ENCODE measurements around the gene SLC25A42.
"Not testable (repeated sequence)": the region's sequence is repeated elsewhere in the genome, so short reads cannot be mapped to it uniquely, and the experiment has no call there.

The SLC25A42 gene

DNA sequence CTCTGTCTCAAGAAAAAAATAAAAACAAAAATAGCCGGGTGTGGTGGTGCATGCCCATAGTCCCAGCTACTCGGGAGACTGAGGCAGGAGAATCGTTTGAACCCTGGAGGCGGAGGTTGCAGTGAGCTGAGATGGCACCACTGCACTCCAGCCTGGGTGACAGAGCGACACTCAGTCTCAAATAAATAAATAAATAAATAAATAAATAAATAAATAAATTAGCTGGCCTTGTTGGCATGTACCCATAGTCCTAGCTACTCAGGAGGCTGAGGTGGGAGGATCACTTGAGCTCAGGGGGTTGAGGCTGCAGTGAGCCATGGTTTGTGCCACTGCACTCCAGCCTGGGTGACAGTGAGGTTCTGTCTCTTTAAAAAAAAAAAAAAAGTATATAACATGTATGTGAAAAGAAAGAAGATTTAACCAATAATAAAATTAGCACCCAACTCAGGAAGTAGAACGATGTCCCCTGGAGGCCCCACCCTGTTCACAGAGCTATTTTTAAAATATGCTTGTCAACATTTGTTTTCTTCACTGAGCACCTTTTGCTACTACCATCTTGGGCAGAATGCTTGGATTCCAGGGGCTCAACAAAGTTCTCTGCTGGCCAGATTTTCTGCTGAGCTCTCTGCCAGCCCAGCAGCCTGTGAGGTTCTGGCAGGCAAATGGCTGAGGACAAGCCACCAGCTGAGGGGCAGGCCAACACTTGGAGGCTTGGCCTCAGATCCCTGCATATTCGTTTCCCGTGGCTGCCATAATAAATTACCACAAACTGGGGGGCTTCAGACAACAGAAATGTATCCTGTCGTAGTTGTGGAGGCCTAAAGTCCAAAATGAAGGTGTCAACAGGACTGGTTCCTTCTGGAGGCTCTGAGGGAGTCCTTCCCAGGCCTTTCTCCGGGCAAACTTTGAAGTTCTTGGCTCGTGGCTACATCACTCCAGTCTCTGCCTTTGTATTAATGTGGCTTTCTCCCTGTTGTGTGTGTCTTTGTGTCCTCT, 5.2 kb downstream of the SLC25A42 start:
- peak in 16 of 51 donors; percentile 3 to 52 (median 18) for DNase-seq

DNA sequence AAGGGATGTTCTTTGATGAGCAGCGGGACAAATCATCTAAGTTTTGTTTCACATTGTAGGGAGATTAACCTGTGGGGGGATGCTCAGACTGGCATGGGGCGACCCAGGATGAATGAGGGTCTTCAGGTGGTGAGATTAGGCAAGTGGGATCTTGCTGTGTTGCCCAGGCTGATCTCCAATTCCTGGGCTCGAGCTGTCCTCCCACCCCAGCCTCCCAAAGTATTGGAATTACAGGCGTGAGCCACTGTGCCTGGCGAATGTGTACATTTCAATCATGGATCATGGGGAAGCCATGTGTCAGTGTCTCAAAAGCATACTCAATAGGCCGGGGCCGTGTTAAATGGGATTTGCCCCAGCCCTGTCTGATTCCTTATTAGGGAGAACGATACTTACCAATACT, 8.1 kb downstream of the SLC25A42 start:
- DNase-seq = no peak

DNA sequence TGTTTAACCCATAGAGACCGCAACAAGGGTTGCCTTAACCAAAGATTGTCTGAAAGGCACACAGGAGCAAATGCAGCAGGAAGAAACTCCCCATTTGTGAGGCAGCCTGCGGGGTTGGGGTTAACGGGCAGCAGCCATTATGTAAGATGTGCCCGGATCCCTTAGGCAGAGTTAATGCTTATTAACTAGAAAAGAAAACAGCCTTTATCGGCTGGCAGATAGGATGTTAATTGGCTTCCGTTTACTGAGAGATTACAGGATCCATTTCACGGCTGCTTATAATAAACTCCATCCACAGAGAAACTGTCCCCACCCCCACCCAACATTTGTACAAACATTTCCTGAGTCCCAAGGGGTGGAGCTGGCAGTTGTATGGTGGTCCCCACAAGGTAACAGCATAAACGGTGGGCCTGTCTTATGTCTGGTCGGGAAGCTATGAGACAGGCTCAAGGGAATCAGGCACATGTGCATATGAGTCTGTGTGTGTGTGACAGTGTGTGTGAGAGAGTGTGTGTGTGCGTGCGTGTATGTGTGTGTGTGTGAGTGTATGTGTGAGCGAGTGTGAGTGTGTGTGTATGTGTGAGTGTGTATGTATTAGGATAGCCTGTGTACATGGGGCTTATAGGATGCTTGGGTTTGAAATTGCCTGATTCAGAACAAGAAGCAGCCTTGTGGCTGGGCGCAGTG, 10.5 kb downstream of the SLC25A42 start:
- DNase-seq = no peak

DNA sequence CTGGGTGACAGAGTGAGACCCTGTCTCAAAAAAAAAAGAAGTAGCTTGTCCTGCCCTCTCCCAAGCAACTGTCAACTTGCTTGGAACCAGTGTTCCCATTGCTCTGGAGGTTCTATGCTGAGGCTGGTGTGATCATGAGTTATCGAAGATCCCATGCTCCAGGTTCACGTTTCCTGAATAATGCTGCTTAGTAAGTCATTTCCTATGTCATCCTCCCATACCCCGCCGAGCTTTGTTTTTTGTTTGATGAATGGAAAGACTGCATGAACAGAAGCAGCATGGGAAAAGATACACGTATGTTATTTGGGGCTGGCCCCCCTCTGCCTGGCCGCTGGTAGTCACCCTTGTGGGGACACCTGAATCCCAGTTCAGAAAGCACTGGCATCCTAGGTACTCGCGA, 11.3 kb downstream of the SLC25A42 start:
- DNase-seq = no peak

DNA sequence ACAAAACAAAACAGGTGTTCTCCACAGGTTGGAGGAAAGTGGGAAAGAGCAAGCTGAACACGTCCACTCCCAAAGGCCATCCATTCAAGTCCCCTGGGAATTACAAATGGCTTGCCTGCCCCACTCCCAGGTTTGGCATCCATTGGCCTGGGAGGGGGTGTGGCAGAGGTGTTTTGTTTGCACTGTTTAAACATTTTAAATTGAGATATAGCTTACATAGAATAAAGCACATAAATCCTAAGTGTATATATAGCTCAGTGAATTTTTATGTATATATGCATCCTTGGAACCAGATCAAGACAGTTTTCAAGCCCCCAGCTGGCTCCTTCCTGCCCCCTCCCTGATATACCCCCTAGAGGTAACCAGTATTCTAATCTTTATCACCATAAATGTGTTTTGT, 12.7 kb downstream of the SLC25A42 start:
- DNase-seq = no peak

DNA sequence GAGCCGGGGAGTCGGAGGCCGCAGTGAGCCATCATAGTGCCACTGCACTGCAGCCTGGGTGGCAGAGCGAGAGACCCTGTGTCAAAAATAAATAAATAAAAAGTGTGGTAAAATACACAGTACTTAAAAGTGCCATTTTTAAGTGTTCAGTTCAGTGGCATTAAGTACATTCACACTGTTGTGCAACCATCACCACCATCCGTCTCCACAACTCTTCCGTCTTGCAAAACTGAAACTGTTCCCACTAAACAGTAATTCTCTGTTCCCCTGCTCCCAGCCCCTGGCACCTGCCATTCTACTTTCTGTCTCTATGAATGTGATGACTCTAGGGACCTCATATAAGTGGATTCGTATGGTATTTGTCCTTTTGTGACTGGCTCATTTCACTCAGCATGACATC, 13.3 kb downstream of the SLC25A42 start:
- no peak for DNase-seq

DNA sequence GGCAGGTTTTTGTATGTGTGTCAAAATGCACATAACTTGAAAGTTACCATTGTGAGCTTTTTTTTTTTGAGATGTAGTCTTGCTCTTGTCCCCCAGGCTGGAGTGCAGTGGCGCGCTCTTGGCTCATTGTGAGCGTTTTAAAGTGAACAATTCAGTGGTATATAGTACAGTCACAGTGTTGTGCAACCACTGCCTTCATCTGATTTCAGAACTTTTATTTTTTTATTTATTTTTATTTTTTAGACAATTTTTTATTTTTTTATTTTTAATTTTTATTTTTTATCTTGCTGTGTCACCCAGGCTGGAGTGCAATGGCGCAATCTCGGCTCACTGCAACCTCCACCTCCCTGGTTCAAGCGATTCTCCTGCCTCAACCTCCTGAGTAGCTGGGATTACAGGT, 15.0 kb downstream of the SLC25A42 start:
- no peak for DNase-seq

DNA sequence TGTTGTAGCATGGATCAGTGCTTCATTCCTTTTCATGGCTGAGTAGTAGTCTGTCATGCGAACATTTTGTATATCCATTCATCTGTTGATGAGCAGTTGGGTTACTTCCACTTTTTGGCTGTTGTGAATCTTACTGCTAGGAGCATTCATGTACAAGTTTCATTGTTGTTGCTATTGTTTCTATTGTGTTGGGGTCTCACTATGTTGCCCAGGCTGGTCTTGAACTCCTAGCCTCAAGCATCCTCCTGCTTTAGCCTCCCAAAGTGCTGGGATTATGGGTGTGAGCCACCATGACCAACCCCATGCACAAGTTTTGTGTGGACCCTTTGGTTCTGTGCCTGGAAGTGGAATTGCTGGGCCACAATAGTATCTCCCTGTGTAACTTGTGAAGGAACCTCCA, 15.8 kb downstream of the SLC25A42 start:
- no peak for DNase-seq

DNA sequence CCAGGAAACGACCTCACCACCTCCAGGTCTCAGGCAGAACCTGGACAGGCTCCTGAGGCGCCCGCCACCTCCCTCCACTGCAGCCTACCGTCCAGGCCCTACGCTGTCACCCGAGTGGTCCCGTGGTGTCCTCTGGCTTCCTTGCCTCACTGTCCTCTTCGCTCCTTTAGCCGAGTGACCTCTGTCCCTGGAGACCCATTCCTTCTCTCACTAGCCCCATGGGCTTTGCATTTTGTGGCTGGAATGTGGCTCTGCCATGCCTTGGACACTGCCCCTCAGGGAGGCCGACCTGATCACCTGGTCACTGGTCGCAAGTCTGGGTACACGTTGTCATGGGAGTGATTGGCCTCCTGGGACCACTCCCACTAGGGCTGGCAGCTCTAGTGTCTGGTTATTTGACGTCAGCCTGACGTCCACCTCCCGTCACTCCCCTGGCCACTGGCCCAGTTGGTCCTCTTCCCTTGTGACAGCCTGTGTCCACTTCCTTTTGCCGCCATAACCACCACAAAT, 17.9 kb downstream of the SLC25A42 start:
- no peak for DNase-seq

DNA sequence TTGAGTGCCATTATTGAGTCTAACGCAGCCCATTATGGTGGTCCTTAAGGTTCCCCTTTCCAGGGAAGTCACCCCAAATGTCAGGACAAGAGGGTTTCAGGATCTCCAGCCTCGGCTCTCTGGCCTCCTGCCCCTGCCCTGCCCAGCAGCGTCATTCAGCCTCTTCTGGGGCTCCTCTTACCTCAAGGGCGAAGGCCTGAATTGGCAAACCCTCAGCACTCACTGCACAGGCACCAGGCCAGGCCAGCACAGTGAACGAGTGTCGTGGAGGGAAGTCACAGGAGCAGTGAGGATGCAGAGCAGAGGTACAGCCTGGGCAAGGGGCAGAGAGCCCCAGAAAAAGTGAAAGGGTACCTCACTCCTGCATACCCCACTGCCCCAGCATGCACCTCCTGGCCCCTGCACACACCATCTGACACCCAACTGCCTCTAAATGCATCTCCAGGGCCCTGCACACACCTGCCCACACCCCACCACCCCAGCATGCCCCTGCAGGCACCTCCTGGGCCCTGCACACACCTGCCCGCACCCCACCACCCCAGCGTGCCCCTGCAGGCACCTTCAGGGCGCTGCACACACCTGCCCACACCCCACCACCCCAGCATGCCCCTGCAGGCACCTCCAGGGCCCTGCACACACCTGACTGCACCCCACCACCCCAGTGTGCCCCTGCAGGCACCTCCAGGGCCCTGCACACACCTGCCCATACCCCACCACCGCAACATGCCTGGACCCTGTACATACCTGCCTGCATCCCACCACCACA, 19.8 kb downstream of the SLC25A42 start:
- DNase-seq = peak in 2 of 51 donors; percentile 2 to 5

DNA sequence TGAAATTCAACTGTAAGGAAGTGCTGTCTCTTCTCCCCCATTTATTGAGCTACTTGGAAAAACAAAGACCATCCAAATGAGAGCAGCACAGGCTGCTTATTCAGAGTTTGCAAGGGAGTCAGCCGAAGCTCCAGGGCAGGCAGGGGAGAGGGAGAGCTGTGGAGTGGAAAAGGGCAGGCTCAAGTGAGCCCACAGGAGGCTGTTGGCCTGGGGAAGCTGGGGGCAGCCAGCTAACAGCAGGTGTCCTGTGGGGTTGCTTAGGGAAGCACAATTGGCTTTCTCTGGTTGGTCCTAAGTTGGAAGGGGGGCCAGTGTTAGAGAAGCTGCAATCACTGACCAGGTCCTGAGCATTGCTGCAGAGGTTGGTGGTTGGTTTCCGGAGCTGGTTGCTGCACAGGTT, 23.9 kb downstream of the SLC25A42 start:
- DNase-seq = no peak

DNA sequence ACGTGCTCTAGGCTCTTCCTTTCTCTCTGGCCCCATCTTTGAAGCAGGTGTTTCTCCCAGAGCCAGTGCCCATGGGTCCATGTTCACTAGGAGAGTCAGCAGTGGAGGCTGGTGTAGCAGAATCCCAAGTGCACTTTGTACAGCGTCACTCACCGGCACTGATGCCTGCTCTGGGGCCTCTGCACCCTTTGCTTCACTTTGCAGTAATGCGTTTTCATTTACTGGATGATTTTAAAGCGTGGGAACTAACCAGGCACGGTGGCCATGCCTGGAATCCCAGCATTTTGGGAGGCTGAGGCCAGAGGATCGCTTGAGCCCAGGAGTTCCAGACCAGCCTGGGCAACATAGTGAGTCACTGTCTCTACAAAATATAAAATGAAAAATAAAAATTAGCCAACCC, 30.7 kb downstream of the SLC25A42 start:
- DNase-seq = no peak

DNA sequence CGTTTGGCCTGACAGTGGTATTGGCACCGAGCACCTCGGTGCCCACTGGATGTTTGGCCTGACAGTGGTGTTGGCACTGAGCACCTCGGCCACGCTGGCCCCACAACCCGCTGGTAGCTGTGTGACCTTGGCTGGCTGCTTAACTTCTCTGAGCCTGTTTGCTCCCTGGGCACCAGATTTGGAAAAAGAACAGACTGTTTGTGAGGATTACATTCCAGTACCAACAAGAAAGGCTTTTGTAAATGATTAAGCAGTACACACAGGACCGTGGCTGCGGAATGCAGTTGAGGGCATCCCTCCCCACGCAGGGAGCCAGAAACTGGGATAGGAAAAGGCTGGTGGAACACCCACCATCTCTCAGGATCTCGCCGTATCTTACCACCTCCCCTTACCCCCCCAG, 31.9 kb downstream of the SLC25A42 start:
- DNase-seq = no peak

DNA sequence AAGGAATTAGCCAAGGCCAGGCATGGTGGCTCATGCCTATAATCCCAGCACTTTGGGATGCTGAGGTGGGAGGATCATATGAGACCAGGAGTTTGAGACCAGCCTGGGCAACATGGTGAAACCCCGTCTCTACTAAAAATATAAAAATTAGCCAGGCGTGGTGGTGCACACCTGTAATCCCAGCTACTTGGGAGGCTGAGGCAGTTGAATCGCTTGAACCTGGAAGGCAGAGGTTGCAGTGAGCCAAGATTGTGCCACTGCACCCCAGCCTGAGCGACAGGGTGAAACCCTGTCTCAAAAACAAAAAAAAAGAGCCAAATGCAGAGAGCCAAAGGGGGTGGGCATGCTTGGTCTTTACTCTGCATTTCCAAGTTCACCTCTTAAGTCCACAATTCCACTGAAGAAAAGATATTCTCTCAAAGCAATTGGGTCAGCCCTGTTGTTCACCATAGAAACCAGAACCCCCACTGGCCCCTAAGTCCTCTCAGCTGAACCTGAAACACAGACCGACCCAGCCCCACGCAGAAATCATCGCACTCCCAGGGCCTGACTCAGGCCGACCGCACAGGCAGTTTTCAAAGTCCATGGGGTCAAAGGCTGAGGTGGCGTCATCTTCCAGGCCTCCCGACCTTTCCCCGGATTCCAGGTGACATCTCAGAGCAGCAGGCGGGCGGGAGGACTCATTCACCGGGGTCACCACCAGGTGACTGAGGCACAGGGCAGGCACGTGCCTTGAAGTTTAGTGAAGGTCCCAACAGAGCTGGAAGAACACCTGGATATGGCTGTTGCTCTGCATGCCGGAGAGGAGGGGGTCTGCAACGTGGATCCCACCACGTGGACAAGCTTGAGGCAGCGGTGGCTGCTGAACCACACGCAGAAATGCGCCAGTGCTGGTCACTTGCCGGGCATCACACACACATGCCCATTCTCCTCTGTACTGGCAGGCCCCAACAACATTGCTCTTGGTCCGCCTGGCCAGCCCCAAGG, 33.1 kb downstream of the SLC25A42 start:
- no peak for DNase-seq

DNA sequence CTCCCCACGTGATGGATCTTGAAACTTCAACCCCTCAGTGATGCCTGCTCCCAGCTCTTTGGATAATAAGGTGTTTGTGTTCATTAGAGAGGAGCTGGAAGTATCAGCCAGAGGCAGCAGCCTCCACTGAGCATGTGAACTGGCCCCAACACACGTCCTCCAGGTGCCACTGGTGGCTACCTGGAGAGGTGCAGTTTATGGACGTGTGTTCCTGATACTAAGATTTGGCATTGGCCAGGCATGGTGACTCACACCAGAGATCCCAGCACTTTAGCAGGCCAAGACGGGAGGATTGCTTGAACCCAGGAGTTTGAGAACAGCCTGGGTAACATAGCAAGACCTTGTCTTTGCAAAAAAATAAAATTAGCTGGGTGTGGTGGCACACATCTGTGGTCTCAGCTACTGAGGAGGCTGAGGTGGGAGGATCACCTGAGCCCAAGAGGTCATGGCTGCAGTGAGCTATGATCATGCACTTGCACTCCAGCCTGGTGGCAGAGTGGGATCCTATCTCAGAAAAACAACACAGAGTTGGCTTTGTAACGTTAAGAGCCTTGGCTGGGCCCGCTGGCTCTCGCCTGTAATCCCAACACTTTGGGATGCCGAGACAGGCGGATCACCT, 34.4 kb downstream of the SLC25A42 start:
- DNase-seq = no peak

DNA sequence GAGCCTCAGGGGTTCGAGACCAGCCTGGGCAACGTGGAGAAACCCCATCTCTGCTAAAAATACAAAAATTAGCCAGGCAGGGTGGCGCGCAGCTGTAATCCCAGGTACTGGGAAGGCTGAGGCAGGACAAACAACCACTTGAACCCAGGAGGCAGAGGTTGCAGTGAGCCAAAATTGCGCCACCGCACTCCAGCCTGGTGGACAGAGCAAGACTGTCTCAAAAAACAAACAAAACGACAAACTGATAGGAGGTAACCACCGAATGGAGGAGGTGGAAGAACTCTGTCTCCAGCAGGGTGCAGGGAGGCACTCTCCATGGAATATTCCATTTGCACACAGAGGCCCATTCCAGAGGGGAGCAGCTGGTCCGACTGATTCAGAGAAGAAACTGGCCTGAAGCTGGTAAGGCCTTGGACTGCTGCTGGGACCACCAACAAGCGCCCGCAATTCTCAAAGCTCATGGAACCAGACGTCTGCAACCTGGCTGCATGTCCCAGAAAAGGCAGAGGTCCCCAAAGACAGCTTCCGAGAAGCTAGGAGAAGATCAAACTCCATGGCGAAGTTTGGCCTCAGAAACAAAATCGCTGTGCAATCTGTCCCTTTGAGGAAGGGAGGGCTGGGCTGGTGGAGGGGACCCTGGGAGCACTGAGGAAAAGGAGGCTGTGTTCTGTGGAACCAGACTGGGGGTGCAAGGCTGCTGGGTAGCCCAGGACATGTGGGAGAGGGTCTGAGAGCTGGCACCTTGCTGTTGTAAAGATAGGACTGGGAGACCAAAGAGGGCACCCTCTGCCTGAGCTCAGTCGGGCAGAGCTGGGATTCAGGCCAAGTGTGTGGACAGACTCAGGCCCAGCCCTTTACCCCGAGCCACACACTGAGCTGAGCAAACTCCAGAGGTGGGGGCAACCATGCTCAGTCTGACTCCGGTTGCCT, 35.2 kb downstream of the SLC25A42 start:
- DNase-seq = no peak

DNA sequence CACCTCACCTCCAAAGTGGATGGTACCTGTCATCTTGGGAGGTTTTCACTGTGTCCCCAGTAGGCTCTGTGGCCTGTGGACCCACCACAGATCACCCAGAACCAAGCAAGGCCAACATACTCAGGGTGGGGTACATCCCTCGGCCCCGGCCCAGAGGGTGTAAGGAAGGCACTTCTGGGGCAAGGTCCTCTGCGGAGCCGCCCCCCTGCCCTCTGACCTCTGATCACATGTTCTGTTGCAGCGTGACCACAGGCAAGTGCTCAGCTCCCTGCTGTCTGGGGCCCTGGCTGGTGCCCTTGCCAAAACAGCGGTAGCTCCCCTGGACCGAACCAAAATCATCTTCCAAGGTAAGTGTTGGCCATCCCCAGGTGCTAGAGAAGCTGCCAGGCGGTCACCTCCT, 37.7 kb downstream of the SLC25A42 start:
- no peak for DNase-seq

DNA sequence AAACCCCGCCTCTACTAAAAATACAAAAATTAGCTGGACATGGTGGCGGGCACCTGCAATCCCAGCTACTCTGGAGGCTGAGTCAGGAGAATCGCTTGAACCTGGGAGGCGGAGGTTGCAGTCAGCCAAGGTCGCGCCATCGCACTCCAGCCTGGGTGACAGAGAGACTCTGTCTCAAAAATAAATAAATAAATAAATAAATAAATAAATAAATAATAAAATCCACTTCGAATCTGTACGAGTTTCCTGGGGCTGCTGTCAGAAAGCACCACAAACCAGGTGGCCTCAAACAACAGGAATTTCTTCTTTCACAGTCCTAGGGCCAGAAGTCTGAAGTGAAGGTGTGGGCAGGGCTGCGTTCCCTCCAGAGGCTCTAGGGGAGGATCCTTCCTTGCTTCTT, 38.8 kb downstream of the SLC25A42 start:
- not testable (repeated sequence) for DNase-seq

DNA sequence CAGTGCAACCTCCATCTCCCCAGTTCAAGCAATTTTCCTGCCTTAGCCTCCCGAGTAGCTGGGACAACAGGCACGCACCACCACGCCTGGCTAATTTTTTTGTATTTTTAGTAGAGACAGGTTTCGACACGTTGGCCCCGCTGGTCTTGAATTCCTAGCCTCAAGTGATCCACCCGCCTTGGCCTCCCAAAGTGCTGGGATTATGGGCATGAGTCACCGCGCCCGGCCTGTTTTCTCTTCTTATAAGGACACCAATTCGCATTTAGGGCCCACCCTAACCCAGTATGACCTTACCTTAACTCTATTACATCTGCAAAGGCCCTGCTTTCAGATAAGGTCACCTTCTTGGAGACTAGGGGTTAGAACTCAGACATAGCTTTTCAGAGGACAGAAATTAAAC, 39.4 kb downstream of the SLC25A42 start:
- no peak for DNase-seq
